B cell (primary cell): ENCODE results near the gene TMEM108.

ENCODE experiments used
- CTCF ChIP-seq: fragments of 200-600 bp; IDR thresholded peaks from one replicate; pipeline ENCODE4 v1.8.0; 2022; ENCODE audit warnings: antibody characterized with exemption, mild to moderate bottlenecking
- EZH2 ChIP-seq: IDR thresholded peaks from 2 replicates; pipeline ENCODE4 v1.6.1; 2012; ENCODE audit warnings: borderline replicate concordance, low read depth, mild to moderate bottlenecking, moderate library complexity, low read length; ENCODE audit not compliant: insufficient read depth, poor library complexity, severe bottlenecking

- no peak for TF ChIP-seq CTCF
- TF ChIP-seq EZH2 = no peak
Observed at GRCh38 chr3:133025546-133025945, 12.6 kb upstream of the TMEM108 start.
